A673 (cell line): ENCODE results near the gene SERPINA6. TPM values are rescaled to one million over a fixed set of nuclear protein-coding genes. Genes with fewer than 3 reads are reported as not detected.

Source experiments
- BruUV-seq: library from RNA; stranded (reverse); fragments of 400-500 nt; replicated peaks from 2 replicates; lab custom pipeline; 2021; lab: Mats Ljungman, UMichigan
- CTCF ChIA-PET: fragments of 300-600 bp; sonication (Branson Sonifier 250); formaldehyde crosslinking; loops from one replicate; lab custom pipeline; 2022; ENCODE audit warnings: antibody characterized with exemption; lab: Charles Lee
- POLR2A ChIA-PET: fragments of 300-600 bp; sonication (Branson Sonifier 250); formaldehyde crosslinking; loops from one replicate; lab custom pipeline; 2022; ENCODE audit warnings: antibody characterized with exemption; ENCODE audit not compliant: low non-redundant PET; lab: Charles Lee
- DNase-seq: peaks from one replicate; pipeline ENCODE4 v3.0.0-alpha.2; 2015; ENCODE audit warnings: low spot score
- H3K27ac ChIP-seq: fragments of 200-600 bp; sonication (generic); 2 replicates; pipeline ENCODE4 v1.5.1; 2016; ENCODE audit warnings: mixed run types, low read depth, mild to moderate bottlenecking, mixed read lengths, antibody characterized with exemption, low read length; ENCODE audit not compliant: poor library complexity, severe bottlenecking
- H3K27me3 ChIP-seq: fragments of 200-600 bp; sonication (generic); replicated peaks from 2 replicates; pipeline ENCODE4 v1.6.1; 2017; ENCODE audit warnings: mixed run types, low read depth, mild to moderate bottlenecking, mixed read lengths, antibody characterized with exemption, low read length; ENCODE audit not compliant: insufficient read depth, poor library complexity
- H3K36me3 ChIP-seq: fragments of 200-600 bp; sonication (generic); 2 replicates; pipeline ENCODE4 v1.6.1; 2016; ENCODE audit warnings: mixed run types, mild to moderate bottlenecking, mixed read lengths, antibody characterized with exemption, low read length; ENCODE audit not compliant: insufficient read depth, poor library complexity, severe bottlenecking
- H3K4me1 ChIP-seq: fragments of 200-600 bp; sonication (generic); 2 replicates; pipeline ENCODE4 v1.6.1; 2017; ENCODE audit warnings: mixed run types, mild to moderate bottlenecking, mixed read lengths, antibody characterized with exemption, low read length; ENCODE audit not compliant: insufficient read depth, poor library complexity, severe bottlenecking
- H3K4me3 ChIP-seq: fragments of 200-600 bp; sonication (generic); 2 replicates; pipeline ENCODE4 v1.5.1; 2016; ENCODE audit warnings: low read depth, mixed run types, mild to moderate bottlenecking, mixed read lengths, low read length; ENCODE audit not compliant: poor library complexity, severe bottlenecking
- H3K9me3 ChIP-seq: fragments of 200-600 bp; sonication (generic); 2 replicates; pipeline ENCODE4 v1.6.1; 2016; ENCODE audit warnings: mixed run types, low read depth, mild to moderate bottlenecking, mixed read lengths, antibody characterized with exemption, low read length; ENCODE audit not compliant: poor library complexity, severe bottlenecking
- CTCF ChIP-seq: fragments of 300-800, 200-600 bp; sonication (generic); conservative IDR thresholded peaks from 2 replicates; pipeline ENCODE4 v1.5.1; 2017; ENCODE audit warnings: low read depth, mild to moderate bottlenecking, antibody characterized with exemption, low read length, moderate library complexity, mixed read lengths
- EZH2 ChIP-seq: fragments of 200-600 bp; sonication (generic); IDR thresholded peaks from 2 replicates; pipeline ENCODE4 v1.6.1; 2017; ENCODE audit warnings: borderline replicate concordance, low read depth, mild to moderate bottlenecking, mixed read lengths, antibody characterized with exemption, low read length; ENCODE audit not compliant: poor library complexity, severe bottlenecking
- intact Hi-C: fragments of 100-400 bp; cut with micrococcal nuclease; formaldehyde crosslinking; loops from one replicate; pipeline ENCODE4 v1.10.0; 2022; ENCODE audit not compliant: unreplicated experiment
- total RNA-seq: library from RNA; stranded (reverse); gene quantifications from 2 replicates; pipeline ENCODE4 v1.2.3, GENCODE V29; 2021

The SERPINA6 gene
- total RNA-seq, 1 experiment from 2014 or later = not detected

GRCh38 chr14:94292872-94293577, 30.1 kb downstream of the SERPINA6 start, which contains the start of gene SERPINA10:
TSS of gene SERPINA10 (minus strand) at chr14:94293268. CDS start at chr14:94290593, 2,675 bp downstream.
- BruUV-seq = no TSS peak
- intact Hi-C loops = no loop called here
- CTCF ChIA-PET = no interaction called here

GRCh38 chr14:94292526-94292871, 30.6 kb downstream of the SERPINA6 start:
- ChIA-PET CTCF (no interaction called here), POLR2A (no interaction called here)
- Histone ChIP-seq H3K9me3 (no peaks in the 10 kb centered on the region), H3K36me3 (no peaks in the 10 kb centered on the region), H3K27ac (no peak overlapping the region), H3K4me1 (no peaks in the 10 kb centered on the region), H3K27me3 (no peaks in the 10 kb centered on the region), H3K4me3 (no peak overlapping the region)
- no TSS peak for BruUV-seq
- no peak for TF ChIP-seq EZH2
- TF ChIP-seq CTCF = no peak
- DNase-seq = no peak
- intact Hi-C loops = no loop called here

More at GRCh38 chr14:94292872-94293577, 30.1 kb downstream of the SERPINA6 start, which contains the start of gene SERPINA10:
- TF ChIP-seq CTCF (no peak), EZH2 (no peak)
- Histone ChIP-seq H3K9me3 (no peaks in the 10 kb centered on the region), H3K4me3 (no peak within 1 kb of the TSS), H3K27me3 (no peaks in the 10 kb centered on the region), H3K27ac (no peak within 1 kb of the TSS), H3K36me3 (no peaks in the 10 kb centered on the region), H3K4me1 (no peaks in the 10 kb centered on the region)
- DNase-seq = no peak
- POLR2A ChIA-PET = no interaction called here

- Histone ChIP-seq H3K4me3 (no peak overlapping the region), H3K9me3 (no peaks in the 10 kb centered on the region), H3K4me1 (no peaks in the 10 kb centered on the region), H3K36me3 (no peaks in the 10 kb centered on the region), H3K27ac (no peak overlapping the region), H3K27me3 (no peaks in the 10 kb centered on the region)
- BruUV-seq = no TSS peak
- ChIA-PET CTCF (no interaction called here), POLR2A (no interaction called here)
- DNase-seq = no peak
- intact Hi-C loops = no loop called here
- TF ChIP-seq CTCF (no peak), EZH2 (no peak)
Observed at GRCh38 chr14:94291906-94292525, 31.1 kb downstream of the SERPINA6 start.
